T-helper 2 cell treated with Interferon-gamma antibody and Interleukin-4, amounts not matched to agents 5 μg/mL and 100 μg/mL, for 36 hours (primary cell): Measurements from ENCODE around the gene FUT2.

Source experiments
- DNase-seq: peaks from one replicate; pipeline ENCODE4 v3.0.0; 2021; ENCODE audit warnings: low spot score
- H3K27ac Mint-ChIP-seq: one replicate; pipeline ENCODE4 v1.8.0; 2021; ENCODE audit warnings: mild to moderate bottlenecking, mixed read lengths
- H3K27me3 Mint-ChIP-seq: one replicate; pipeline ENCODE4 v1.8.0; 2021; ENCODE audit warnings: low read depth, mixed read lengths
- H3K36me3 Mint-ChIP-seq: one replicate; pipeline ENCODE4 v1.8.0; 2021; ENCODE audit warnings: low read depth, mixed read lengths
- H3K4me1 Mint-ChIP-seq: one replicate; pipeline ENCODE4 v1.8.0; 2021; ENCODE audit warnings: low read depth, mixed read lengths
- H3K4me3 Mint-ChIP-seq: one replicate; pipeline ENCODE4 v1.8.0; 2022; ENCODE audit warnings: mild to moderate bottlenecking, moderate library complexity, mixed read lengths
- H3K9me3 Mint-ChIP-seq: one replicate; pipeline ENCODE4 v1.8.0; 2021; ENCODE audit warnings: mixed read lengths

FUT2 gene

DNA sequence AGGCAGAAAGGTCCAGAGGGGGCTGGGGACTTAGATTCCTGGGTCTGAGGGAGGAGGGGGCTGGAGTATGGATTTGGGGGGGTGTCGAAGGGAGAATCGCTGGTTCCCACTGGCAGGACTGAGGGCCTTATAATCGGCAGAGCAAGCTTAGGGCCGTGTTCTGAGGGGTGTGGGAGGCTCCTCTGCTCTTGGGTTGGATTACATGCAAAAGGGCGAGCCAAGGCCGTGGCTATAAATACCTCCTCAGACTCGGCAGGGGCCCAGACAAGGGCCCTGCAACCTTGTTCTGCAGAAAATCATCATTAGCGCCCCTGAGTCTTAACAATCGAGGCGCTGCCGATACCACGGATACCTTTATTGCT is 24.5 kb downstream of the FUT2 start:
- Mint-ChIP-seq H3K36me3 (peaks cover 5% of the 10 kb centered on the region), H3K4me1 (peaks cover 6% of the 10 kb centered on the region), H3K4me3 (peak overlapping the region; percentile 98), H3K27ac (peak overlapping the region; percentile 99), H3K9me3 (peaks cover 7% of the 10 kb centered on the region), H3K27me3 (no peaks in the 10 kb centered on the region)
- DNase-seq = no peak

- peaks cover 12% of the 10 kb centered on the region for H3K9me3 Mint-ChIP-seq
- no peaks in the 10 kb centered on the region for H3K27me3 Mint-ChIP-seq
- H3K4me3 Mint-ChIP-seq = peak overlapping the region; percentile 98
- H3K36me3 Mint-ChIP-seq = peaks cover 9% of the 10 kb centered on the region
- H3K27ac Mint-ChIP-seq = peak overlapping the region; percentile 99
- DNase-seq = peak; percentile 93
- peaks cover 11% of the 10 kb centered on the region for H3K4me1 Mint-ChIP-seq
Observed at GRCh38 chr19:48720613-48721296, 25.0 kb downstream of the FUT2 start.

- peaks cover 19% of the 10 kb centered on the region for H3K36me3 Mint-ChIP-seq
- H3K27ac Mint-ChIP-seq = no peak overlapping the region
- peaks cover 19% of the 10 kb centered on the region for H3K4me1 Mint-ChIP-seq
- peaks cover 23% of the 10 kb centered on the region for H3K9me3 Mint-ChIP-seq
- no peak overlapping the region for H3K4me3 Mint-ChIP-seq
- H3K27me3 Mint-ChIP-seq = no peaks in the 10 kb centered on the region
- no peak for DNase-seq
Observed at GRCh38 chr19:48722196-48722708, 26.5 kb downstream of the FUT2 start.

DNA sequence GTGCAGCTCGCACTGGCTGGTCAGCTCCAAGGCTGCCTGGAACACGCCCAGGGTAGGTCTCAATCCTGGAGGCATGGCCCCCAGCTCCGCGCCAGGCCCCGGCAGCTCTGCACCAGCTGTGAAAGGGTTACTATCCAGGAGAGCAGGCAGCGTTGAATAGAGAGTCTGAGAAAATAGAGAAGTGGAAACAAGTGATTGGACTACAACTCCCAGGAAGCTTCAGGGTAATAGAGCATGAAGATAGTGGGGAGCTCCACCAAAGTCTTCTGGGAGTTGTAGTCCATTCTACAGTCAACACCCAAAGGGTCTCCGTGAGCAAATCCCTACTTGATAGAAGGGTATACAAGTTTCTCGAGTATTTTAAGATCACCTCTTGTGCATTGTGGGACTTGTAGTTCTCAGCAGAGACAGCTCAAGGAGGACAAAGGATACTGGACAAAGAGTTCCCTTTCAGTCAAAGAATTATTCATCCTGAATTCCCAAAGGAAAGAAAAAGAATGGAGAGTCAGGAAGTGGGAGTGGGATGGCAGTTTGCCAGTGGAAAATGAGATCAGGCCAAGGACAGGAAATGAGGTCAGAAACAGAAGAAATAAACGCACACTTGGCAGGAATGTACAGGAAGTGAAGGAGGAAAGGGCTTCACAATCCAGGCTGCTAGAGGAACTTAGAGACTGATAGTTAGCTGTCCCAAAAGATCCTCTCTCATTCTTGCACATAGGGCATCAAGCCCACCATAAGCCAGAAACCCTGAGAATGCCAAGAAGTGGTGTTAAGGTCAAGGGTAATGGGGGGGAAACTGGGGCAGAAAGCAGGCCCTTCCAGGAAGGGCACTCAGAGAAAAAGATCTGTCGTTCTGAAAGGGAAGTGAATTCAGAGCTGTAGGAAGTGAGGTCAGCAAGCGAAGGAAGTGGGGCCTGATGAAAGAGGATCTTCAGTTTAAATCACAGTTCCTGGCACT is 29.3 kb downstream of the FUT2 start:
- H3K4me3 Mint-ChIP-seq = peak overlapping the region; percentile 8
- DNase-seq = no peak
- H3K9me3 Mint-ChIP-seq = peaks cover 31% of the 10 kb centered on the region
- H3K27ac Mint-ChIP-seq = peak overlapping the region; percentile 77
- H3K4me1 Mint-ChIP-seq = peaks cover 19% of the 10 kb centered on the region
- no peaks in the 10 kb centered on the region for H3K27me3 Mint-ChIP-seq
- H3K36me3 Mint-ChIP-seq = peaks cover 24% of the 10 kb centered on the region

DNA sequence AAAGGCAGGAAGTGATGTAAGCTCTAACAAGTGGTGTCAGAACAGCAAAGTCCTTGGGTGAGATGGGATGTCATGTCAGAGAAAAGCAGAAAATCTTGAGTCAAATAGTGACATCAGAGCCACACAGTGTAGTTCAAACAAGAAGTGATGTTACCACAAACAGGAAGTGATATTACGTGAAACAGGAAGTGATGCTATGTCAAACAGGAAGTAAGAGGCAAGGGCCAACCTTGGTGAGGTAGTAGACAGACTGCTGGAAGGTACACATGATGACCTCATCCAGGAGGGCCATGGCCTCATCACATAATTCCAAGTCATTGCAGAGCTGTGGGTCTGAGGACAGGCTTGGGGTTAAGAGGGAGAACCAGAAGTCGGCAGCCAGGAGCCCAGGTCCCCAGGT is 30.8 kb downstream of the FUT2 start:
- DNase-seq = no peak
- Mint-ChIP-seq H3K9me3 (peaks cover 31% of the 10 kb centered on the region), H3K4me3 (peak overlapping the region; percentile 53), H3K36me3 (peaks cover 24% of the 10 kb centered on the region), H3K4me1 (peaks cover 18% of the 10 kb centered on the region), H3K27me3 (no peaks in the 10 kb centered on the region), H3K27ac (peak overlapping the region; percentile 93)

DNA sequence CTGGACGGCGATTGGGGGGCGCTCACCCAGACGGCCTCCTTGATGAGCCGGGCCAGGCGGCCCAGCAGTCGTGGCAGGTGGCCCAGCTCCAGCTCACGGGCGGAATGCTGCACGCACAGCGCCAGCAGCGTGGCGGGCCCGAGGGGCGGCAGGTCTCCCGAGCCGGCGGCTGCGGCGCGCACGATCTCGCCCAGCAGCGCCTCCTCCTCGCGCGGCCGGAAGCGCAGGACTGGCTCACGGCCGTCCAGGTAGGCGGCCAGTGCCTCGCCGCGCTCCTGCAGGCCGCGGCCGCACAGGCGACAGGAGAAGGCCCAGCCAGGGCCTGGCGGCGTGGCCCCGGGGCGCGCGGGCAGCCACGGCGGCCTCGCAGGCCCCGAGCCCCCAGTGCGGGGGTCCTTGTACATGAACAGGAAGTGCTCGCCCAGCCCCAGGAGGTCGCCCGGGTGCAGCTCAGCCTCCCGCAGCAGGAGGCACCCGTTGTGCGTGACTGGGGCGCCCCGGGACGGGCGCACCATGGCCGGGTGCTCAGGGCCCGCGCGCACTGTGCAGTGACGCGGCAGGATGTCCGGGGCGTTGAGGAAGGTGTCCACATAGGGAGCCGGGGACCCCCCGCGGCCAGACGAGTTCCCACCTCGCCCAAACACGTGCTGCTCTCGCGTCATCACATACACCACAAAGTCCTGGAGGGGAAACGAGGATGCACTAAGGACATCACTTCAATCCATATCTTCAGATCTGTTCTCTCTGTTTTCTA is 33.3 kb downstream of the FUT2 start:
- Mint-ChIP-seq H3K36me3 (peaks cover 24% of the 10 kb centered on the region), H3K4me3 (no peak overlapping the region), H3K27me3 (no peaks in the 10 kb centered on the region), H3K27ac (no peak overlapping the region), H3K4me1 (peaks cover 18% of the 10 kb centered on the region), H3K9me3 (peaks cover 31% of the 10 kb centered on the region)
- DNase-seq = no peak

DNA sequence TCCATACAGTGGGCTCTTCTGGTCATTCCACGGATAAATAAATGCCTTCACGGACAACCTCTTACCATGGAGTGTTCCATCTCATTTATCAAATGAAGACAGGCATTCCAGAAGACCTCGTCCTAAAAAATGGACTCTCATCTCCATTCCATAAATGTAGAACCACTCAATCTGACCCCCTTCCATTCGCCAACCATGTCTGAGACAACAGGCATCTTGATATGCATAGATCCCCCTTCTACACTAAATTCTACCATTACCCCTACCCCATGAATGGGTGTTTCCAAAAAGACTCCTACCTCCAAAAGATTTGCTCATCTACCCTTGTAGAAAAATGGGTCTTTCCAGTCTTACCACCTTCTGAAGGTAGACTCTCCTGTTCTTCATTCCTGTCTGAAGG is 35.7 kb downstream of the FUT2 start:
- H3K36me3 Mint-ChIP-seq = peaks cover 11% of the 10 kb centered on the region
- no peak overlapping the region for H3K27ac Mint-ChIP-seq
- no peak overlapping the region for H3K4me3 Mint-ChIP-seq
- H3K27me3 Mint-ChIP-seq = no peaks in the 10 kb centered on the region
- DNase-seq = no peak
- peaks cover 5% of the 10 kb centered on the region for H3K4me1 Mint-ChIP-seq
- peaks cover 15% of the 10 kb centered on the region for H3K9me3 Mint-ChIP-seq

GRCh38 chr19:48734625-48735024 is 38.9 kb downstream of the FUT2 start:
- H3K4me1 Mint-ChIP-seq = peaks cover 7% of the 10 kb centered on the region
- H3K27ac Mint-ChIP-seq = no peak overlapping the region
- H3K36me3 Mint-ChIP-seq = no peaks in the 10 kb centered on the region
- no peak overlapping the region for H3K4me3 Mint-ChIP-seq
- H3K27me3 Mint-ChIP-seq = no peaks in the 10 kb centered on the region
- no peak for DNase-seq
- no peaks in the 10 kb centered on the region for H3K9me3 Mint-ChIP-seq

GRCh38 chr19:48735031-48735615 is 39.4 kb downstream of the FUT2 start:
- no peak for DNase-seq
- H3K27ac Mint-ChIP-seq = no peak overlapping the region
- H3K36me3 Mint-ChIP-seq = no peaks in the 10 kb centered on the region
- peaks cover 7% of the 10 kb centered on the region for H3K4me1 Mint-ChIP-seq
- H3K9me3 Mint-ChIP-seq = no peaks in the 10 kb centered on the region
- H3K4me3 Mint-ChIP-seq = no peak overlapping the region
- peaks cover 3% of the 10 kb centered on the region for H3K27me3 Mint-ChIP-seq

DNA sequence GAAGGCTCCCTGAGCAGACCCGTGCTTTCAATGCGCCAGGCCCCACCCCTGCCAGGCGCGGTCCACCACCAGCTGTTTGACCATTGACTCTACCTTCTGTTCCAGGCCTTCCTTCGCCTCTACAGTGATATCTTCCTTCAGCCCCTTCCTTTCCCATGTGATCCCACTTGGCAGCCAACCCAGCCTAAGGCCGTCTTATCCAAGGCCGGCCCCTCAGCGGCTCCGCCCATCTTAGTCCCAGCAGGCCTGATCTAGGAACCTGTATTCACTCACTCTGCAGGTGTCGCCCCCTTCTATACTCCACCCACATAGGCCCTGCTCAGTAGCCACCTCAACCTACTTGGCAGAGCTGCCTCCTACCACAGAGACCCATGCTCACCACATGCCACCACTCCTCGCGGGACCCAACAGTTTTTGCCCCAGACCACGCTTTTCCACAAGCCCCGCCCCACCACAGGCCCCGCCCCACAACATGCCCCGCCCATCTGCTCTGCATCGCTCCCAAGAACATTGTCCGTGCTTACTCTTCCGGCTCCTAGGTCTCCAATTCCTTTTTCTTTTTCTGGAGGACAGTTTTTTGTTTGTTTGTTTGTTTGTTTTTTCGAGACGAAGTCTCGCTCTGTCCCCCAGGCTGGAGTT is 41.7 kb downstream of the FUT2 start:
- peaks cover 6% of the 10 kb centered on the region for H3K27me3 Mint-ChIP-seq
- H3K36me3 Mint-ChIP-seq = no peaks in the 10 kb centered on the region
- H3K4me1 Mint-ChIP-seq = peaks cover 12% of the 10 kb centered on the region
- H3K27ac Mint-ChIP-seq = no peak overlapping the region
- H3K9me3 Mint-ChIP-seq = no peaks in the 10 kb centered on the region
- DNase-seq = no peak
- no peak overlapping the region for H3K4me3 Mint-ChIP-seq

- Mint-ChIP-seq H3K9me3 (no peaks in the 10 kb centered on the region), H3K27ac (peak overlapping the region; percentile 71), H3K4me1 (peaks cover 12% of the 10 kb centered on the region), H3K27me3 (peaks cover 6% of the 10 kb centered on the region), H3K36me3 (no peaks in the 10 kb centered on the region), H3K4me3 (peak overlapping the region; percentile 68)
- peak; percentile 90 for DNase-seq
Observed at GRCh38 chr19:48738557-48739403, 43.0 kb downstream of the FUT2 start.

- Mint-ChIP-seq H3K4me1 (peaks cover 12% of the 10 kb centered on the region), H3K9me3 (no peaks in the 10 kb centered on the region), H3K4me3 (no peak overlapping the region), H3K27me3 (peaks cover 6% of the 10 kb centered on the region), H3K36me3 (no peaks in the 10 kb centered on the region), H3K27ac (no peak overlapping the region)
- no peak for DNase-seq
Observed at GRCh38 chr19:48739404-48740163, 43.8 kb downstream of the FUT2 start.
